Heart right ventricle (tissue), 16 donors: ENCODE results near the gene C16orf90. TPM values are rescaled to one million over a fixed set of nuclear protein-coding genes. Genes with fewer than 3 reads are reported as not detected.
"Not testable (repeated sequence)": the region's sequence is repeated elsewhere in the genome, so short reads cannot be mapped to it uniquely, and the experiment has no call there.

Source experiments
- ATAC-seq, 8 donors: fragments of 200-7000 bp; cut with Tn5 transposase; one replicate each; pipeline ENCODE4 v1.9.1; 2020; ENCODE audit warnings: mild to moderate bottlenecking in 8 of 8, moderate library complexity in 8 of 8, moderate number of reproducible peaks in 1 of 8
- DNase-seq, 2 donors: peaks; one replicate each; pipeline ENCODE4 v3.0.0-alpha.2; 2020
- H3K27ac ChIP-seq, 10 donors: fragments of 200-600 bp; sonication (generic) in 2 of 10; one replicate each; pipeline versions ENCODE4 v1.5.0 to v1.8.0; 2020 to 2022; ENCODE audit warnings: mild to moderate bottlenecking in 3 of 10
- H3K27me3 ChIP-seq, 7 donors: fragments of 200-600 bp; one replicate each; pipeline ENCODE4 v1.8.0; 2021 to 2022; ENCODE audit warnings: mild to moderate bottlenecking in 2 of 7
- H3K36me3 ChIP-seq, 9 donors: fragments of 200-600 bp; sonication (generic) in 1 of 9; one replicate each; pipeline versions ENCODE4 v1.5.0 to v1.8.0; 2020 to 2022; ENCODE audit warnings: mild to moderate bottlenecking in 2 of 9
- H3K4me1 ChIP-seq, 9 donors: fragments of 200-600 bp; sonication (generic) in 1 of 9; one replicate each; pipeline versions ENCODE4 v1.5.0 to v1.8.0; 2020 to 2022; ENCODE audit warnings: mild to moderate bottlenecking in 4 of 9
- H3K4me3 ChIP-seq, 10 donors: fragments of 200-600 bp; sonication (generic) in 2 of 10; one replicate each; pipeline versions ENCODE4 v1.5.0 to v1.8.0; 2020 to 2022; ENCODE audit warnings: mild to moderate bottlenecking in 7 of 10, moderate library complexity in 2 of 10
- H3K9me3 ChIP-seq, 11 donors: fragments of 200-600 bp in 10 of 11; sonication (generic) in 2 of 11; one replicate each; pipeline versions ENCODE4 v1.5.0 to v1.8.0; 2013 to 2022; ENCODE audit warnings: mild to moderate bottlenecking in 2 of 11, control low read depth in 1 of 11, moderate library complexity in 1 of 11
- WGBS, 2 donors: extraction: QIAGEN DNeasy Blood & Tissue Kit; methylation state at CpG; one replicate each; pipeline ENCODE4 v1.1.7; 2013; ENCODE audit warnings: inconsistent platforms in 1 of 2; 5-methylcytosine and 5-hydroxymethylcytosine counted together
- intact Hi-C, 10 donors: fragments of 100-400 bp; cut with DNase I; formaldehyde crosslinking; loops; one replicate each; pipeline versions ENCODE4 v1.11.1 to v1.14.2; 2022
- polyA plus RNA-seq, 2 donors: library from polyadenylated mRNA; stranded (reverse); fragments of 200-250 nt; gene quantifications; one replicate each; pipeline ENCODE4 v1.2.3, GENCODE V29; 2013
- total RNA-seq, 10 donors: library from RNA; stranded (reverse); fragmentation: NEBNext Ultra II Directional in 3 of 10; extraction: Animal tissue kit (Norgen Biotek cat#: 25700) in 3 of 10; gene quantifications; one replicate each; pipeline versions ENCODE4 v1.2.1 to v1.2.4, GENCODE V29; 2021 to 2023
- TF ChIP-seq, protein P1 (sequence below), 9 donors: fragments of 200-600 bp; sonication (generic) in 2 of 9; IDR thresholded peaks; one replicate each; pipeline versions ENCODE4 v1.5.0 to v1.8.0; 2021 to 2022; ENCODE audit warnings: antibody characterized with exemption in 9 of 9, mild to moderate bottlenecking in 5 of 9, moderate library complexity in 1 of 9
- donor health status: Arrhythmogenic right ventricular cardiomyopathy.
- donor health status: ischemic (EF 13 %, LVEDD 7.1; RV severe dilation, severe dysfunction).
- donor health status: healthy with polysubstance abuse.
- donor health status: DM: no; HTN: yes; CAD: no.
- donor health status: DM: no; HTN: no; CAD: no.
- donor health status: ischemic (EF 25% LVEDD 6.9; RV normal size, moderate dysfunction).
- donor health status: ischemic (EF 25% LVEDD 5.7; RV mildly dilated, moderate dysfunction).
- donor health status: healthy.
- donor health status: DM: yes; HTN: yes; CAD: no.
- donor health status: Ischemic cardiomyopathy.
- donor health status: ischemic (EF 35%, LVEDD 5.7; RV mildly dilated, moderate dysfunction).
- donor health status: nonischemic (EF 11% LVEDD 7.7; RV severe dilation, severe dysfunction).
- donor health status: DM: yes; HTN: yes; CAD: no.
- donor health status: PGD.
- donor health status: ischemic (EF 29% LVEDD 5.4; RV normal size, mild dysfunction).
- donor health status: nonischemic (EF 23%, LVEDD 6.1; RV moderate dilation, normal function).

Gene C16orf90
- total and polyA plus RNA-seq, 12 donors, result not detected

DNA sequence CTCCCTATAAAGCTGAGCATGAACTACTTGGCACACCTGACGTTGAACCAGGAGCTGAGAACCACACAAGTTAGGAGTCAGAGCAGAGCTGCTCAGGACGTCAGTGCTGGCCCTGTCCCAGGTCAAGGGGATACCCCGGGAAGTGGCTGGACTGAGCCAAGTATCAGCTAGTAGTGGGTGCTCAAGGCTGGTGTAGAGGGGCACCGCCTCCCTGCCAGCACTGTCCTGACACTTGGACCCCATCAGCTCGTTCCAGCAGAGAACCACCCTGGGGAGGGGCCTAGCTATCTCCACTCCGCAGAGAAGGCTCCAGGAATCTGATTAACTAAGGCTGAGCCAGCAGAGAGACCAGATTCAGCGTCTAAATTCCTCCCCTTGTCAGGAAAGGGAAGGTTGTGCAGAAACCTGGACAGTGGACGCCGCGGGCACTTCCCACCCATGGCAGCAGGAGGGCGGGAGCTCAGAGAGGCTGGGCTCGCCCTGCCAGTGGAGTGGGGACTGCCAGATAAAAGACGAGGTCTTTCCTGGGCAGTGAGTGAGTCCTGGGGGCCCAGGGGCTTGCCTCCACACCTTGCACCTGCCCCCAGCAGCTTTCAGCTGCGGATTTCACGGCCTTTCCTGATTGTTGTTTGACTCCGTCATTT is 21.0 kb downstream of the C16orf90 start:
- Histone ChIP-seq H3K9me3 (no peaks in the 10 kb centered on the region), H3K4me1 (peaks cover 0 to 62% (median 39%) of the 10 kb centered on the region in 9 donors), H3K4me3 (no peak overlapping the region), H3K27me3 (no peaks in the 10 kb centered on the region), H3K36me3 (peaks cover 0 to 56% (median under 1%) of the 10 kb centered on the region in 9 donors), H3K27ac (peak overlapping the region in 3 of 10 donors; percentile 1 to 26 (median 2))
- TF ChIP-seq, protein P1, sequence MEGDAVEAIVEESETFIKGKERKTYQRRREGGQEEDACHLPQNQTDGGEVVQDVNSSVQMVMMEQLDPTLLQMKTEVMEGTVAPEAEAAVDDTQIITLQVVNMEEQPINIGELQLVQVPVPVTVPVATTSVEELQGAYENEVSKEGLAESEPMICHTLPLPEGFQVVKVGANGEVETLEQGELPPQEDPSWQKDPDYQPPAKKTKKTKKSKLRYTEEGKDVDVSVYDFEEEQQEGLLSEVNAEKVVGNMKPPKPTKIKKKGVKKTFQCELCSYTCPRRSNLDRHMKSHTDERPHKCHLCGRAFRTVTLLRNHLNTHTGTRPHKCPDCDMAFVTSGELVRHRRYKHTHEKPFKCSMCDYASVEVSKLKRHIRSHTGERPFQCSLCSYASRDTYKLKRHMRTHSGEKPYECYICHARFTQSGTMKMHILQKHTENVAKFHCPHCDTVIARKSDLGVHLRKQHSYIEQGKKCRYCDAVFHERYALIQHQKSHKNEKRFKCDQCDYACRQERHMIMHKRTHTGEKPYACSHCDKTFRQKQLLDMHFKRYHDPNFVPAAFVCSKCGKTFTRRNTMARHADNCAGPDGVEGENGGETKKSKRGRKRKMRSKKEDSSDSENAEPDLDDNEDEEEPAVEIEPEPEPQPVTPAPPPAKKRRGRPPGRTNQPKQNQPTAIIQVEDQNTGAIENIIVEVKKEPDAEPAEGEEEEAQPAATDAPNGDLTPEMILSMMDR (IDR thresholded peaks at IDR 0.05), result no peak
- 48 to 58% methylated on average over 16 of the region's 16 CpGs for WGBS, 2 donors
- DNase-seq, result no peak
- peak in 7 of 8 donors; percentile 19 to 49 (median 37) for ATAC-seq
- intact Hi-C loops, result no loop called here

DNA sequence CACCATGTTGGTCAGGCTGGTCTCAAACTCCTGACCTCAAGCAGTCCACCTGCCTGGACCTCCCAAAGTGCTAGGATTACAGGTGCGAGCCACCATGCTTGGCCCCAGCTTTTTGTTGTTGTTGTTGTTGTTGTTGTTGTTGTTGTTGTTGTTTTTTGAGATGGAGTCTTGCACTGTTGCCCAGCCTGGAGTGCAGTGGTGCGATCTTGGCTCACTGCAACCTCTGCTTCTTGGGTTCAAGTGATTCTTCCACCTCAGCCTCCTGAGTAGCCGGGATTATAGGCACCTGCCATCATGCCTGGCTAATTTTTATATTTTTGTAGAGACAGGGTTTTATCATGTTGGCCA is 21.7 kb downstream of the C16orf90 start:
- H3K4me1 ChIP-seq, result peaks cover 0 to 69% (median 44%) of the 10 kb centered on the region in 9 donors
- H3K4me3 ChIP-seq, DNase-seq, H3K9me3 ChIP-seq, intact Hi-C loops, H3K27ac ChIP-seq, ATAC-seq, H3K27me3 ChIP-seq: not testable (repeated sequence)
- WGBS, 2 donors, result 86 to 96% methylated on average over 3 of the region's 3 CpGs
- H3K36me3 ChIP-seq, result peaks cover 0 to 49% (median 0%) of the 10 kb centered on the region in 9 donors

DNA sequence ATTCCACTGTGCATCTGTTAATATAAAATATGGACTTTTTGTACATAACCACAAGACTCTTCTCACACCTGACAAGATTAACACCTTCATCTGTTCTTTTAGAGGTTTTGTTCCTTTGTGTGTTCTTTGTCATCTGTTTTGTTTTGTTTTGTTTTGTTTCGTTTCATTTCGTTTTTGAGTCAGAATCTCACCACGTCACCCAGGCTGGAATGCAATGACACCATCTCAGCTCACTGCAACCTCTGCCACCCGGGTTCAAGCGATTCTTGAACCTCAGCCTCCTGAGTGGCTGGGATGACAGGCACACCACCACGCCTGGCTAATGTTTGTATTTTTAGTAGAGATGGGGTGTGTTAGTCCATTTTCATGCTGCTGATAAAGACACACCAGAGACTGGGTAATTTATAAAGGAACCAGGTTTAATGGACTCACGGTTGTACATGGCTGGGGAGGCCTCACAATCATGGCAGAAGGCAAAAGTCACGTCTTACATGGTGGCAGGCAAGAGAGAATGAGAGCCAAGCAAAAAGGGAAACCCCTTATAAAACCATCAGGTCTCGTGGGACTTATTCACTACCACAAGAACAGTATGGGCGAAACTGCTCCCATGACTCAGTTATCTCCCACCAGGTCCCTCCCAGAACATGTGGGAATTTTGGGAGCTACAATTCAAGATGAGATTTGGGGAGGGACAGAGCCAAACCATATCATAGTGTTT is 22.3 kb downstream of the C16orf90 start:
- intact Hi-C loops, result no loop called here
- Histone ChIP-seq H3K9me3 (no peaks in the 10 kb centered on the region), H3K4me1 (peaks cover 3 to 74% (median 49%) of the 10 kb centered on the region in 9 donors), H3K36me3 (peaks cover 0 to 46% (median 0%) of the 10 kb centered on the region in 9 donors), H3K27me3 (no peaks in the 10 kb centered on the region), H3K4me3 (no peak overlapping the region), H3K27ac (no peak overlapping the region)
- ATAC-seq (no peak), DNase-seq (no peak)
- WGBS, 2 donors, result 85 to 90% methylated on average over 10 of the region's 10 CpGs
- TF ChIP-seq, protein P1 (IDR thresholded peaks at IDR 0.05), result no peak

DNA sequence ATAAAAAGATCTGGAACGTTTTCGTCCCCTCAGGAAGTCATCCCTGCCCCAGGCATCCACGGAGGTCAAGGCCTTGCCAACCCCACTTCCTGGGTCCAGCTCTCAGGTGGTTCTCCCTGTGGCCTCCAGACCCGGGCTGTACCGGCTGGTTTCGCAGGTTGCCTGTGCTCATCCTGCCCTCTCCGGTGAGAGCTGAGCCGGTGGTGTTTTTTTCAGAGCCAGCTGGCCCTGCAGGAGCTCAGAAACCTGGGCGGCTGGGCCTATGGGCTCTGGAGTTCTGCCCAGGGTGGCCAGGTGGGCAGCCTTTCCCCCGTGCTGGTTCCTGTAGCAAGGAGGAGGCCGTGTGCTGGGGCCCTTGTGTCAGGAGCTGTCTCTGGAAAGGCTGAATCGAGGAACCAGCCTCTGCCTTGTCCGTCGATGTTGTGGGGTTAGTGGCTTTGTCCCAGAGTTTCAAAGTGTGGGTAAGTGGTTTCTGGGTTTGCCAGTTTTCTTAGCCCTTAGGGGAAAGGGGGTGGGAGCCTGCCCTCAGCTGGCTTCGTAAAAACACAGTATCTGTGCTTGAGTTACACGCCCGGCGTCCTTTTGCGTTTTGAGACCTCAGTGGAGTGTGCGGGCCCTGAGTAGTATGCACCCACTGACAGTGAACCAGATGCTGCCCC is 23.6 kb downstream of the C16orf90 start:
- peak overlapping the region in 1 of 10 donors; percentile 43 for H3K27ac ChIP-seq
- H3K9me3 ChIP-seq, result no peaks in the 10 kb centered on the region
- WGBS, 2 donors, result 90 to 92% methylated on average over 20 of the region's 20 CpGs
- no peak overlapping the region for H3K4me3 ChIP-seq
- ATAC-seq, result no peak
- intact Hi-C loops, result no loop called here
- no peaks in the 10 kb centered on the region for H3K27me3 ChIP-seq
- DNase-seq, result no peak
- peaks cover 0 to 47% (median 1%) of the 10 kb centered on the region in 9 donors for H3K36me3 ChIP-seq
- H3K4me1 ChIP-seq, result peaks cover 15 to 87% (median 63%) of the 10 kb centered on the region in 9 donors
- TF ChIP-seq, protein P1 (IDR thresholded peaks at IDR 0.05), result no peak
